Kidney tubule cell (primary cell): Measurements from ENCODE around the gene CRHR2.
A peak's percentile ranks its signal among the peaks of the same experiment; 100 is the strongest.

Experiments
- DNase-seq: peaks from one replicate; pipeline ENCODE4 v3.0.0-alpha.2; 2018; ENCODE audit warnings: low spot score

The CRHR2 gene

GRCh38 chr7:30679664-30680063 is 2.6 kb downstream of the CRHR2 start:
- DNase-seq: peak; percentile 71

- no peak for DNase-seq
Measured at GRCh38 chr7:30678805-30679204, 3.5 kb downstream of the CRHR2 start.

GRCh38 chr7:30674876-30675275 is 7.4 kb downstream of the CRHR2 start:
- DNase-seq: no peak

GRCh38 chr7:30674420-30674819 is 7.8 kb downstream of the CRHR2 start:
- no peak for DNase-seq

GRCh38 chr7:30671793-30672465 is 10.3 kb downstream of the CRHR2 start:
- DNase-seq: peak; percentile 60

- no peak for DNase-seq
Measured at GRCh38 chr7:30668102-30668501, 14.2 kb downstream of the CRHR2 start.

GRCh38 chr7:30667172-30667571 is 15.1 kb downstream of the CRHR2 start:
- DNase-seq: no peak

GRCh38 chr7:30665449-30665848 is 16.8 kb downstream of the CRHR2 start:
- no peak for DNase-seq

- no peak for DNase-seq
Measured at GRCh38 chr7:30665043-30665442, 17.2 kb downstream of the CRHR2 start.

GRCh38 chr7:30664184-30664885 is 17.9 kb downstream of the CRHR2 start:
- DNase-seq: no peak

- no peak for DNase-seq
Measured at GRCh38 chr7:30663414-30663813, 18.8 kb downstream of the CRHR2 start.

- no peak for DNase-seq
Measured at GRCh38 chr7:30662431-30662939, 19.8 kb downstream of the CRHR2 start.

GRCh38 chr7:30661926-30662325 is 20.3 kb downstream of the CRHR2 start:
- no peak for DNase-seq

GRCh38 chr7:30660331-30661255 is 21.7 kb downstream of the CRHR2 start:
- DNase-seq: no peak

- DNase-seq: no peak
Measured at GRCh38 chr7:30659312-30659711, 22.9 kb downstream of the CRHR2 start.

- DNase-seq: no peak
Measured at GRCh38 chr7:30658479-30659074, 23.7 kb downstream of the CRHR2 start.

GRCh38 chr7:30657131-30657530 is 25.1 kb downstream of the CRHR2 start:
- no peak for DNase-seq

- no peak for DNase-seq
Measured at GRCh38 chr7:30656006-30656957, 26.0 kb downstream of the CRHR2 start.

- no peak for DNase-seq
Measured at GRCh38 chr7:30655096-30655970, 26.9 kb downstream of the CRHR2 start.
